ENCODE data around the gene GRIK3.

DNA sequence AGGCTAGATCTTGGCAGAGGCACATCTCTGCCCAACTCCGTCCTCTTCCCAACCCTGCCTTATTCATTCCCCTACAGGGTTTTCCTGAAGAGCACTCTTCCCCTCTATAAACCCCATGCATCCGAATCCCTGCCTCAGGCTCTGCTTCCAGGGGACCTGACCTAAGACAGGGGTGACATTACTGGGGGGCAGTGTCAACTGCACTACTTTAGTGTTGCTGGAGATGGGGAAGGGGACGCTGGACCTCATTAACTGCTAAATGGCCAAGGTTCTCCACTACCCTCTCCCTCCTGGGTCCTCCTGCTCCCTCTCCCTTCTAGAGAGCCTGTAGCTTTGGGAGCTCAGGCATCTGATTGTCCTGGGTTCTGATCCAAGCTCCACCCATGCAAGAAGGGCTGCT is 126.2 kb downstream of the GRIK3 start:
- TF ChIP-seq, protein P1, sequence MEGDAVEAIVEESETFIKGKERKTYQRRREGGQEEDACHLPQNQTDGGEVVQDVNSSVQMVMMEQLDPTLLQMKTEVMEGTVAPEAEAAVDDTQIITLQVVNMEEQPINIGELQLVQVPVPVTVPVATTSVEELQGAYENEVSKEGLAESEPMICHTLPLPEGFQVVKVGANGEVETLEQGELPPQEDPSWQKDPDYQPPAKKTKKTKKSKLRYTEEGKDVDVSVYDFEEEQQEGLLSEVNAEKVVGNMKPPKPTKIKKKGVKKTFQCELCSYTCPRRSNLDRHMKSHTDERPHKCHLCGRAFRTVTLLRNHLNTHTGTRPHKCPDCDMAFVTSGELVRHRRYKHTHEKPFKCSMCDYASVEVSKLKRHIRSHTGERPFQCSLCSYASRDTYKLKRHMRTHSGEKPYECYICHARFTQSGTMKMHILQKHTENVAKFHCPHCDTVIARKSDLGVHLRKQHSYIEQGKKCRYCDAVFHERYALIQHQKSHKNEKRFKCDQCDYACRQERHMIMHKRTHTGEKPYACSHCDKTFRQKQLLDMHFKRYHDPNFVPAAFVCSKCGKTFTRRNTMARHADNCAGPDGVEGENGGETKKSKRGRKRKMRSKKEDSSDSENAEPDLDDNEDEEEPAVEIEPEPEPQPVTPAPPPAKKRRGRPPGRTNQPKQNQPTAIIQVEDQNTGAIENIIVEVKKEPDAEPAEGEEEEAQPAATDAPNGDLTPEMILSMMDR (conservative IDR thresholded peaks at IDR 0.05 in 1 of 2, IDR thresholded peaks at IDR 0.05 in 1 of 2; ENCODE audit: low read depth in 1 of 2, low read length in 2 of 2): no peak
- TF ChIP-seq EZH2 (IDR thresholded peaks at IDR 0.05; ENCODE audit: low read length, missing control alignments): no peak

Data from fibroblast of lung (primary cell).